Measurements from ENCODE around the gene NYAP2.

- TF ChIP-seq EP300 (IDR thresholded peaks at IDR 0.05; ENCODE audit: borderline replicate concordance) (no peak), NFIC (IDR thresholded peaks at IDR 0.05) (no peak), YY1 (IDR thresholded peaks at IDR 0.05; ENCODE audit: low read depth) (no peak), FOXM1 (IDR thresholded peaks at IDR 0.05; ENCODE audit: borderline replicate concordance, low read depth) (no peak), RAD21 (IDR thresholded peaks at IDR 0.05; ENCODE audit: low read depth) (peak; percentile 62), REST (IDR thresholded peaks at IDR 0.05; ENCODE audit: low read depth) (no peak), TEAD4 (IDR thresholded peaks at IDR 0.05) (no peak), MAX (IDR thresholded peaks at IDR 0.05) (no peak), EGR1 (IDR thresholded peaks at IDR 0.05) (no peak)
These were observed 270.8 kb downstream of the NYAP2 start for GRCh38 chr2:225670111-225670974.

Measured in Ishikawa (cell line).